Nucleus accumbens (tissue), 56 donors: ENCODE results near the gene PRELID1.

Source experiments
- DNase-seq, 56 donors: peaks; one replicate each; lab custom pipeline; 2025; lab: John Stamatoyannopoulos, UW

Gene PRELID1

GRCh38 chr5:177354256-177354655, 50.7 kb downstream of the PRELID1 start:
- no peak for DNase-seq

- DNase-seq = no peak
These were observed 51.1 kb downstream of the PRELID1 start for GRCh38 chr5:177354711-177355110.

- no peak for DNase-seq
These were observed 51.7 kb downstream of the PRELID1 start for GRCh38 chr5:177355162-177355867.

GRCh38 chr5:177355868-177356168, 52.2 kb downstream of the PRELID1 start:
- no peak for DNase-seq
